Stimulated activated CD4-positive, alpha-beta T cell treated with anti-CD3 and anti-CD28 coated beads, Interleukin-1b, Interleukin-23, amount 100 ng/mL, for 24 hours (primary cell): Measurements from ENCODE around the gene CDK8.
"Not testable (repeated sequence)": the region's sequence is repeated elsewhere in the genome, so short reads cannot be mapped to it uniquely, and the experiment has no call there.

Source experiments
- DNase-seq, 4 experiments: peaks; one replicate each; pipeline ENCODE4 v3.0.0-alpha.2; 2020; ENCODE audit warnings: low read depth in 4 of 4, low spot score in 1 of 4

CDK8 gene

GRCh38 chr13:26312019-26312418, 58.1 kb downstream of the CDK8 start:
- not testable (repeated sequence) for DNase-seq

- DNase-seq = not testable (repeated sequence)
Observed at GRCh38 chr13:26316095-26316494, 62.2 kb downstream of the CDK8 start.

GRCh38 chr13:26320766-26321165, 66.8 kb downstream of the CDK8 start:
- DNase-seq = no peak

GRCh38 chr13:26323127-26323526, 69.2 kb downstream of the CDK8 start:
- no peak for DNase-seq

GRCh38 chr13:26323764-26324163, 69.8 kb downstream of the CDK8 start:
- no peak for DNase-seq

- DNase-seq = no peak
Observed at GRCh38 chr13:26324294-26324693, 70.4 kb downstream of the CDK8 start.

- no peak for DNase-seq
Observed at GRCh38 chr13:26324867-26325266, 70.9 kb downstream of the CDK8 start.

- DNase-seq = no peak
Observed at GRCh38 chr13:26325876-26326275, 71.9 kb downstream of the CDK8 start.

GRCh38 chr13:26326562-26326961, 72.6 kb downstream of the CDK8 start:
- DNase-seq = no peak

- DNase-seq = no peak
Observed at GRCh38 chr13:26327940-26328725, 74.2 kb downstream of the CDK8 start.

GRCh38 chr13:26335158-26335557, 81.2 kb downstream of the CDK8 start:
- no peak for DNase-seq

GRCh38 chr13:26340807-26341206, 86.9 kb downstream of the CDK8 start:
- DNase-seq = no peak

GRCh38 chr13:26342898-26343297, 89.0 kb downstream of the CDK8 start:
- no peak for DNase-seq

GRCh38 chr13:26343816-26344215, 89.9 kb downstream of the CDK8 start:
- no peak for DNase-seq

GRCh38 chr13:26344980-26345379, 91.1 kb downstream of the CDK8 start:
- no peak for DNase-seq

GRCh38 chr13:26348966-26349365, 95.0 kb downstream of the CDK8 start:
- DNase-seq = no peak

GRCh38 chr13:26362261-26362660, 108.3 kb downstream of the CDK8 start:
- no peak for DNase-seq

- DNase-seq = no peak
Observed at GRCh38 chr13:26370553-26370952, 116.6 kb downstream of the CDK8 start.

GRCh38 chr13:26372747-26373146, 118.8 kb downstream of the CDK8 start:
- no peak for DNase-seq

GRCh38 chr13:26376430-26376829, 122.5 kb downstream of the CDK8 start:
- DNase-seq = no peak

GRCh38 chr13:26377038-26377437, 123.1 kb downstream of the CDK8 start:
- DNase-seq = no peak

GRCh38 chr13:26378116-26378515, 124.2 kb downstream of the CDK8 start:
- no peak for DNase-seq

GRCh38 chr13:26379831-26380230, 125.9 kb downstream of the CDK8 start:
- DNase-seq = no peak
